AG04449 (cell line): ENCODE data around the gene PHF21A.
A peak's percentile ranks its signal among the peaks of the same experiment; 100 is the strongest.

Experiments used
- CTCF ChIA-PET: fragments of 350-600 bp; formaldehyde crosslinking; extraction: SDS; loops from one replicate; lab custom pipeline; 2021; ENCODE audit warnings: antibody characterized with exemption; lab: Yijun Ruan, JAX
- POLR2A ChIA-PET: fragments of 400-600, 350-600 bp; formaldehyde crosslinking; extraction: SDS; loops from one replicate; lab custom pipeline; 2020; ENCODE audit warnings: antibody characterized with exemption, inconsistent platforms; lab: Yijun Ruan, JAX
- DNase-seq: peaks from one replicate; pipeline ENCODE4 v3.0.0-alpha.2; 2010; ENCODE audit warnings: low read depth, low spot score
- H3K4me3 ChIP-seq: 2 replicates; pipeline ENCODE4 v1.5.1; 2011; ENCODE audit warnings: low read depth, mild to moderate bottlenecking, control low read depth, low read length
- TF ChIP-seq, protein P1 (sequence below): IDR thresholded peaks from one replicate; pipeline ENCODE4 v1.5.1; 2011; ENCODE audit warnings: mild to moderate bottlenecking, moderate library complexity, low read length, control low read depth, inconsistent platforms; ENCODE audit not compliant: insufficient read depth; ENCODE audit errors: missing control alignments

Gene PHF21A

DNA sequence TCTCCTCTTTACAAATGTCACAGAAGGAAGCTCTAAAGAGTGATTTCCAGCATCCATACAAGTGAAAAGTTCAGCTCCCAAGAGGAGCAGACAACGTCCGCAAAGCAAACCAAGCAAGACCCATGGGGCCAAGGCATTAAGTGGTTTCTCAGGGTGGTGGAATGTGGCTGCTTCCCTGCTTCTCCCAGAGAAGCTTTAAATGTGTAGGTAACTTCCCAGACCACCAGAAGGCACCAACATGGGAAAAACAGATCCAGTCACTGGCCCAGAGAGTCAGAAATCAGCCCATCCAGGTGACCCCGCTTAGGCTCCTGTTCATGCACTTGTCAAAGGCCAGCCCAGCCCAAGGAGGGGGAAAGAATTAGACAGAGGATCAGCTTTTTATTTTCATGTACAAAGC is 13.3 kb upstream of the PHF21A start:
- POLR2A ChIA-PET = no interaction called here
- CTCF ChIA-PET = interaction anchor here (1.0 to 3.4 kb wide), 6 partner anchors 10 to 217 kb away, joined by 3 to 11 read pairs (median 4); no protein-coding TSS in a partner anchor
- DNase-seq = no peak

DNA sequence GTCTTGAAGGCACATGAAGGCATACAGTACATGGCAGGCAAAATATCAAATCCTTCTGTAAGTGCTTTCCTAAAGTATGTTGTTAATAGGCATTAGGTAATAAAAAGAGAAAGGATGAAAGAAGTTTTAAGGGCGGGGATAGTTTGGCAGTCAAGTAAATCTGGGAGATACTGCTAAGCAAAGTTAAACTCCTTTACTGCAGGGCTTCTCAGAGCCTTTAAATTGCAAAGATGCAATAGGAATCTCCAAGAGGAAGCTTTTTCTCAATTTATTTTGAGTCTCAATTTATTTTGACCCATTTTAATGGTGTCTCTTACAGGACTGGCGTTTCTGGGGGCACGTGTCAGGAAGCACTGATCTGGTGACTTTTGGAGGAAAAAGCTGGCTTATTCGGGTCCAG is 12.8 kb upstream of the PHF21A start:
- no peak overlapping the region for H3K4me3 ChIP-seq
- TF ChIP-seq, protein P1, sequence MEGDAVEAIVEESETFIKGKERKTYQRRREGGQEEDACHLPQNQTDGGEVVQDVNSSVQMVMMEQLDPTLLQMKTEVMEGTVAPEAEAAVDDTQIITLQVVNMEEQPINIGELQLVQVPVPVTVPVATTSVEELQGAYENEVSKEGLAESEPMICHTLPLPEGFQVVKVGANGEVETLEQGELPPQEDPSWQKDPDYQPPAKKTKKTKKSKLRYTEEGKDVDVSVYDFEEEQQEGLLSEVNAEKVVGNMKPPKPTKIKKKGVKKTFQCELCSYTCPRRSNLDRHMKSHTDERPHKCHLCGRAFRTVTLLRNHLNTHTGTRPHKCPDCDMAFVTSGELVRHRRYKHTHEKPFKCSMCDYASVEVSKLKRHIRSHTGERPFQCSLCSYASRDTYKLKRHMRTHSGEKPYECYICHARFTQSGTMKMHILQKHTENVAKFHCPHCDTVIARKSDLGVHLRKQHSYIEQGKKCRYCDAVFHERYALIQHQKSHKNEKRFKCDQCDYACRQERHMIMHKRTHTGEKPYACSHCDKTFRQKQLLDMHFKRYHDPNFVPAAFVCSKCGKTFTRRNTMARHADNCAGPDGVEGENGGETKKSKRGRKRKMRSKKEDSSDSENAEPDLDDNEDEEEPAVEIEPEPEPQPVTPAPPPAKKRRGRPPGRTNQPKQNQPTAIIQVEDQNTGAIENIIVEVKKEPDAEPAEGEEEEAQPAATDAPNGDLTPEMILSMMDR = no peak
- no peak for DNase-seq
- CTCF ChIA-PET = interaction anchor here (1.0 to 3.4 kb wide), 6 partner anchors 10 to 217 kb away, joined by 3 to 11 read pairs (median 4); no protein-coding TSS in a partner anchor
- POLR2A ChIA-PET = no interaction called here

More for the DNA sequence above, 13.3 kb upstream of the PHF21A start:
- TF ChIP-seq, protein P1 = no peak
- no peak overlapping the region for H3K4me3 ChIP-seq

- DNase-seq = no peak
- POLR2A ChIA-PET = no interaction called here
- CTCF ChIA-PET = interaction anchor here (0.7 to 3.4 kb wide), 4 partner anchors 9 to 236 kb away, joined by 3 to 11 read pairs (median 4); no protein-coding TSS in a partner anchor
- TF ChIP-seq, protein P1 = no peak
- no peak overlapping the region for H3K4me3 ChIP-seq
These were observed 11.9 kb upstream of the PHF21A start for GRCh38 chr11:46133119-46133518.

- no peak overlapping the region for H3K4me3 ChIP-seq
- ChIA-PET CTCF (no interaction called here), POLR2A (no interaction called here)
- TF ChIP-seq, protein P1 = no peak
- DNase-seq = no peak
These were observed 9.2 kb upstream of the PHF21A start for GRCh38 chr11:46130286-46130940.

- TF ChIP-seq, protein P1 = no peak
- no peak for DNase-seq
- H3K4me3 ChIP-seq = no peak overlapping the region
- POLR2A ChIA-PET = interaction anchor here (0.9 kb wide), 1 partner anchor 8 kb away, joined by 3 read pairs; no protein-coding TSS in a partner anchor
- CTCF ChIA-PET = no interaction called here
These were observed 7.9 kb upstream of the PHF21A start for GRCh38 chr11:46129133-46129532.

- CTCF ChIA-PET = interaction anchor here (0.7 to 1.3 kb wide), 3 partner anchors 9 to 192 kb away, joined by 3 to 4 read pairs (median 4); no protein-coding TSS in a partner anchor
- no peak overlapping the region for H3K4me3 ChIP-seq
- DNase-seq = no peak
- TF ChIP-seq, protein P1 = peak; percentile 33
- POLR2A ChIA-PET = no interaction called here
These were observed 5.9 kb upstream of the PHF21A start for GRCh38 chr11:46127150-46127638.
